ENCODE measurements around the gene PHETA1.

Gene PHETA1, protein sequence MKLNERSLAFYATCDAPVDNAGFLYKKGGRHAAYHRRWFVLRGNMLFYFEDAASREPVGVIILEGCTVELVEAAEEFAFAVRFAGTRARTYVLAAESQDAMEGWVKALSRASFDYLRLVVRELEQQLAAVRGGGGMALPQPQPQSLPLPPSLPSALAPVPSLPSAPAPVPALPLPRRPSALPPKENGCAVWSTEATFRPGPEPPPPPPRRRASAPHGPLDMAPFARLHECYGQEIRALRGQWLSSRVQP

DNA sequence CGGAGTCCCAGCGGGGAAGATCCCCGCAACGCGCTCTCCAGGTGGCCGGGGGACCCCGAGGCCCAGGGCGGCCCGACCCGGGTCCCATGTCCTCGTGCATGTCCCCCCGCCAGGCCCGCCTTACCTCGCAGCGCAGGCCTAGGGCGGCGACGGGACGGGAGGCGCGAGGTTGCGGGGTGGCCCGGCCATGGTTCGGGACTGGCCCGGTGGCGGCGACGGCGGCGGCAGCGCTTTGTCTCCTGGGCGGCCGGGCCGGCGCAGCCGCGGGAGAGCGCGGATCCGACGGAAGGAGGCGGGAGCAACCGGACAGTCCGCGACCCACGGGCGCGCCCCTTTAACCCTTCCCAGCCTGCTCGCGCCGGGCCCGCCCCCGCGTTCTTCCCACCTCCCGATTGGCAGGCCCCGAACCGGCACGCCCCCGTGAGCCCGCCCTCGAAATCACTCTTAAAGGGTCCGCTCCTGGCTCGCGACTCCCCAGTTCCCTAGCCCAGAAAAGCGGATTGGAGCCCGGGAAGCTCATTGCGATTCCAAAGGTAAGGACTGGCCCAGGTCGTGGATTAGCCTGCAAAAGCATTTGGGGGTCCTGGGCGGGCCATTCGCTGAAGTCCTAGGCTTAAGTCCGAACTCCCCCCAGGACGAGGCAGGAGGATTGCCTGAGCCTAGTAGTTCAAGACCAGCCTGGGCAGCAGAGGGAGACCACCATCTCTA, at the start of gene PHETA1:
Gene PHETA1 (minus strand): TSS at position 308 of the 708 bp plus-strand sequence. CDS start 5,668 bp downstream, outside the sequence.
- DNase-seq, result peak; percentile 73 to 80

DNA sequence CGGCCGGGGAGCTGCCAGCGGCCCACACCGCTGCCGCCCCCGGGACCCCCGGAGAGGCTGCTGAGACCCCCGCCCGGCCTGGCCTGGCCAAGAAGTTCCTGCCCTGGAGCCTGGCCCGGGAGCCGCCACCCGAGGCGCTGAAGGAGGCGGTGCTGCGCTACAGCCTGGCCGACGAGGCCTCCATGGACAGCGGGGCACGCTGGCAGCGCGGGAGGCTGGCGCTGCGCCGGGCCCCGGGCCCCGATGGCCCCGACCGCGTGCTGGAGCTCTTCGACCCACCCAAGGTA, 49.6 kb upstream of the PHETA1 start:
- no peak for DNase-seq

DNA sequence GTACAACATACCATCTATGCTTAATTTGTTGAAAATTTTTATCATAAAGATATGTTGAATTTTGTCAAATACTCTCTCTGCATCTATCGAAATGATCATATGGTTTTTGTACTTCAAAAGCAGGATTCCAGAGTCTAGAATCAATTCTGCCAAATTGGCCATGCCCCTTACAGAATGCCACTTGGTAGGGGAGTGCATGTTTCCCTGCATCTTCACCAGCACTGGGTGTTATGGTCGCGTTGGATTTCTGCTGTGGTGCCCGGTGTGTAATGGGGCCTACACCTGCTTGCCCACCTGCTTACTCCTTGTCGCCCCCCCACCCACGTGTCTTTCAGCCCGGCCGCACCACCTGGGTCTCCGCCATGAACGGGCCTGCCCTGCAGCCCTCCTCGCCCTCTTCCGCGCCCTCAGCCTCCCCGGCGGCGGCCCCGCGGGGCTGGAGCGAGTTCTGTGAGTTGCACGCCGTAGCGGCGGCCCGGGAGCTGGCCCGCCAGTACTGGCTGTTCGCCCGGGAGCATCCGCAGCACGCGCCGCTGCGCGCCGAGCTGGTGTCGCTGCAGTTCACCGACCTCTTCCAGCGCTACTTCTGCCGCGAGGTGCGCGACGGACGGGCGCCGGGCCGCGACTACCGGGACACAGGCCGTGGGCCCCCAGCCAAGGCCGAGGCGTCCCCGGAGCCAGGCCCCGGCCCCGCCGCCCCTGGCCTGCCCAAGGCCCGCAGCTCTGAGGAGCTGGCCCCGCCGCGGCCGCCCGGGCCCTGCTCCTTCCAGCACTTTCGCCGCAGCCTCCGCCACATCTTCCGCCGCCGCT, 49.1 kb upstream of the PHETA1 start:
- no peak for DNase-seq

DNA sequence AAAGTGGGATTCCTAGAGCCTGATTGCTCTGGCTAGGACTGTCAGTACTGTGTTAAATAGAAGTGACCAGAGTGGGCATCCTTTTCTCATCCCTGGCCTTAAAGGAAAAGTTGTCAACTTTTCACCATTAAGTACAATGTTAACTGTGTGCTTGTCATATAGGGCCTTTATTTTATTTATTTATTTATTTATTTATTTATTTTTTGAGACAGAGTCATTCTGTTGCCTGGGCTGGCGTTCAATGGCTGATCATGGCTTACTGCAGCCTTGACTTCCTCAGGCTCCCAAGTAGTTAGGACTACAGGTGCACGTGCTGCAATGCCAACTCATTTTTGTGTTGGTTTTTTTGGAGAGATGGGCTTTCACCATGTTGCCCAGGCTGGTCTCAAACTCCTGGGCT, 48.4 kb upstream of the PHETA1 start:
- no peak for DNase-seq

DNA sequence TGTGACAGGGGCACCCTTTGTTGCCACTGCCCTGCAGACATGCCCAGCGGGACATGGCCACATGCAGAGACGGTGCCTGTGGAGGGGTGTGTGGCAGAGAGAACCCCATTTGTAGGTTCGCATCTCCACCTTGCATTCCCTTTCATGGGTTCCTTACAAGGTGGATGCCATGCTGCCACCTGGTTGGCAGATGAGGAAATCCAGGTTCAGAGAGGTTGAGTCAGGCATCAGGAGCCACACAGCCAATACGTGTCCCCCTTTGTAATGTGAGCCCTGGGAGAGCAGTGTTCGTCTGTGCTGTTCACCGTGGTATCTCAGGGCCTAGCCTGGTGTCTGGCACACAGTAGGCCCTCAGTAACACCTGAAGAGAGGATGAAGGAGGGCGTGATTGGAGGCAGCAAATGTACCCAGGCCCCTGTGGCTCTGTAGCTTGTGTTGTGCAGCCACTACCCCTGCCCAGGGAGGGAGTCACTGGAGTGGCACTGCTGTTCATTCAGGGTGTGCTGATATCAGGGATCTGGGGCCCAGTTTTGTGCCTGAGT, 45.9 kb upstream of the PHETA1 start:
- no peak for DNase-seq

DNA sequence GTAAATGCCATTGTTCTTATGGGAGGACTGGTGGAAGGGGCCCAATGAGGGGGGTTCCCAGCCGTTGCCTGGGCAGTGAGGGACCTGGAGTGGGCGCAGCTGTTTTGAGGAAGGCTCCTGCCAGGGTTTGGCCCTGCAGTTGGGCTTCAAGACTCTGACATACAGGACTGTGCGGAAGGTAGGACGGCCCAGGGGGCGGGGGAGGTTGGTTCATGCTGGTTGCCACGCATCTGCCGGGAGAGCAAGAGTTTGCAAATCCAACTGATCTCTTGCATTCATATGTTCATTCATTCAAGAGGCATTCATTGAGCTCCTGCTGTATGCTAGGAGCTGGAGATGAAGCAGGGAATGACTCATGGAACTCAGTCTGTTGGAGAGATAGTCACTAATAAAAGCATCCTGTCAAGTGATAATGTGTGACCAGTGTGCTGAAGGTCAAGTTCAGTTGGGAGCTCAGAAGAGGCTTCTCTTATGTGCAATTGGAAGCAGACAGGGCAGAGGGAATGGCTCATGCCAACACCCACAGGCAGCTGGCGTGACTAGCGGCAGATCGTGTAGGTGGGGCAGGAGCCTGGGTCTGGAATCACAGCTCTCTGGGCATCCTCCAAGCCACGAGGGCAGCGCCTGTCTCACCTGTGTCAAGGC, 44.7 kb upstream of the PHETA1 start:
- DNase-seq, result no peak

DNA sequence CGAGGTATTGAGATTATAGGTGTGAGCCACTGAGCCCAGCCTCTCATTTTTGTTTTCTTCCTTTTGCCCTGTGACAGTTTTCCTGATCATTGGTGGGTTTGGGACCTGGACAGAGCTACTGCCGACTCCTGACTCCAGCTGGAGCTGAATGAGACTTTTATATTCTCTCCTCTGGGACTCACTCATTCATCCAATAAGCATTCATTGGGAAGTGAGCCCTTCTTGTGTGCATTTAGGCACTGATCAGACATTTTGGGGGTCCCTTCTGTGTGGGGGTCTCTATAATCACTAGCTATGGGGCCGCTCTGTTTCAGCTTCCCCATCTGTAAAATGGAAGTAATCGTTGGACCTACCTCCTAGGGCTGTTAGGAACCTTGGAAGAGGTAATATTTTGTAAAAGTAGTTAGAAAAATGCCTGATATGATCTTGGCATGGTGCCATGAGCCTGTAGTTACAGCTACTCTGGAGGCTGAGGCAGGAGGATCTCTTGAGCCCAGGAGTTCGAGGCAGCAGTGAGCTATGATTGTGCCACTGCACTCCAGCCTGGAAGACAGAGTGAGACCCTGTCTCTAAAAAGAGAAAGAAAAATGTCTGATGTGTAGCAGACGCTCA, 44.0 kb upstream of the PHETA1 start:
- DNase-seq, result no peak

DNA sequence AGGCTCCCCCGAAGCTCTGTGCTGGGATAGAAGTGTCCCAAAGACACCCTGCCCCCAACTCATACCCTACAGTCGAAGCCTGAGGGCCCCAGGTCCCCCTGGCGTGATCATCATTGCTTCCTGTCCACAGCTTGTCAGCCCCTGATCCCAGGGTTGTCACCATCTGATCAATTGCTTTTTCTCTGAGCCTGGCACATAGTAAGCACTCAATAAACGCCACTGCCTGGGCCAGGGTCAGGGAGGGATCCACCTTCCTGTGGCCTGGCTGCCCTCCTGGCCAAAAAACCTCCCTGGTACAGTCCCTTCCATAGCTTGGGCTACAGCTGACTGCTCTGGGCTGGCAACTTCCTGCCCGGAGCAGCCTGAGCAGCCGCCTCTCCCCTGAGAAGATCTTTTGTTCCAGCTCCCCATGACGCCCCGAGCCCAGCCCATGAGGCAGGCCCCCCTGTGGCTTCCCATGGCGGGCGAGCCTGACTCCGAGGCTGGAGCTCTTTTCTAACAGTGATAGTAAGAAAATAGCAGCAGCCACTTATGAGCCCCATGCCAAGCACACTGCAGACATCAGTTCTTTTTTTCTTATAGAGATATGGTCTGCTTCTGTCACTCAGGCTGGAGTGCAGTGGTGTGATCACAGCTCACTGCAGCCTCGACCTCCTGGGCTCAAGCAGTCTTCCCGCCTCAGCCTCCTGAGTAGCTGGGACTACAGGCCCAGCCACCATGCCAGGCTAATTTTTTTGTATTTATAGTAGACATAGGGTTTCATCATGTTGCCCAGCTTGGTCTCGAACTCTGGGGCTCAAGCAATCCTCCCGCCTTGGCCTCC, 43.3 kb upstream of the PHETA1 start:
- no peak for DNase-seq

DNA sequence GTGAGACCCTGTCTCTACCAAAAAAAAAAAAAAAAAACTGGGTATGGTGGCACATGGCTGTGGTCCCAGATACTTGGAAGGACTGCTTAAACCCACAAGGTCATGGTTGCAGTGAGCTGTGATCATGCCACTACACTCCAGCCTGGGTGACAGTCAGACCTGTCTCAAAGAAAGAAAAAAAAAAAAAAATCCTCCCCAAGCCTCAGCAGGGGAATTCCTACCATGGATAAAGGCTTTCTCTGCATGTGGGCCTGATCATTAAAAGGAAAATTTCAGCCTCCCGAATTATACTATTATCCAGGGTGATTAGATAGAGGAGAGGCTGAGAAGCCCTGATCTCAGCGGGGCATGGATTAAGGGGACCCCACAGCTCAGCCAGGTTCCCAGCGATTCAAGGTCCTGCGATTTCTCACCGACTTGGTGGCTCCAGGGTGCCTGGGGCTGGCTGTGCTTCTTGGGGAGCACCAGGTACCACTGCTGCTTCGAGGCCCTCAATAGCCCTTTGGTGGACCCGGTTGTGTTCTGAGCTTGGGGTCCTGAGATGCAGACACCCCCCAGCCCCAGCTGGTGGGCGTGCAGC, 42.4 kb upstream of the PHETA1 start:
- peak in 1 of 2 donors; percentile 42 for DNase-seq

DNA sequence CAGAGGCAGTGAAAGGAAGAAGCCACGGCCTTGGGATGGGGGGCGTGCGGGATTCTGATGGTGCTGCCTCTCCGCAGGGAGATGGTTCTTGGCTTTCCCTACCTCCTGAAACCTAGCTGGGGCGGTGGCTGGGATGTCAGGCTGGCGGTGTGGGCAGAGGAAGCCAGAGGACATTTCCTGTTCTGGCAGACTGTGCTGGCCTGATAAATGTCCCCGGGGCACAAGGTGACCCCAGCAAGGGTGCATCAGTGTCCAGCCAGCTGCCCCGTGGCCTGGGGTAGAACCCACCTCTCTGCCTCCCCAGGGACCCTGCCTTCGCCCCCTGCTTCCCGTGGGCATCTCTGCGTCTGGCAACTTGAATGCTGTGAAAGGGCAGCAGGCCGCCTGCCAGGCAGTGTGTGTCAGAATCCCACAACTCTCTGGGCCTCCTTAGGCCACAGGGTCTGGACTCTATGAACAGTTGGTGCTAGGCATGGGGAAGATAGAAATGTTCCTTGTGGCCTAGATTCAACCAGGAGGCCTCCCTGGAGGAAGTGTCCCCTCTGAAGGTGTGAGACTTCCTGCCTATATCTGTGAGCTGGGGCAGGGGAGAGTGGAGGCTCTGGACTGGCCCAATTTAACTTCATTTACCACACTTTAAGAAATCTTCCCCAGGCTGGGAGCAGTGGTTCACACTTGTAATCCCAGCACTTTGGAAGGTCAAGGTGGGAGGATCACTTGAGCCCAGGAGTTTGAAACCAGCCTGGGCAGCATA, 41.7 kb upstream of the PHETA1 start:
- no peak for DNase-seq

DNA sequence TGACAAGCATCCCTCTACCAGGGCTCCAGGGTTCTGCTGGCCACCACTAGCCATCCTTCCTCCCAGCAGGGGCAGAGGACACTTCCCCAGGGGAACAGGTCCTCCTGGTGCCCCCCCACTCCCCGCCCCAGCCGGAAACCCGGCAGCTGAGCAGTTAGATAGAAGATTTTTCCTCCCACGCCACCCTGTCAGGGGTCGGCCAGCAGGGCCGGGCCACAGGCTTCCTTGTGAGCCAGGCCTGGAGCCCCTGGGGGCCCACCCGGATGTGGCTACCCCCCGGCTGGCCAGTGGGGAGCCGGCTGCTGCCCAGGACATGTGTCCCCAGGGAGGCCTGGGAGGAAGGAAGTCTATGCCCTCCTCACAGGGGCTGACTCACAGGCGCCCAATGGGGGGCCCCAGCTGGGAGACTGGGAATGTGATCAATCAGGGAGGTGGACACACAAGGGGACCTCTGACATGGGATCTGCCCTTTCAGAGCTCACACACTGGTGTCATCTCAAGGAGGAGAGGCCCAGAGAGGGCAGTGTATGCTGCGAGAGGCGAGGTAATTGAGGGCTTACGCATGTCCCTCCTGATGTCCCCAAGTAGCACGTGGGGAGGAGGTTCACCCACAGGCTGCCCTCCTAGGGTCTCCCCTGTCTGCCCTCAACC, 41.0 kb upstream of the PHETA1 start:
- peak in 1 of 2 donors; percentile 42 for DNase-seq

DNA sequence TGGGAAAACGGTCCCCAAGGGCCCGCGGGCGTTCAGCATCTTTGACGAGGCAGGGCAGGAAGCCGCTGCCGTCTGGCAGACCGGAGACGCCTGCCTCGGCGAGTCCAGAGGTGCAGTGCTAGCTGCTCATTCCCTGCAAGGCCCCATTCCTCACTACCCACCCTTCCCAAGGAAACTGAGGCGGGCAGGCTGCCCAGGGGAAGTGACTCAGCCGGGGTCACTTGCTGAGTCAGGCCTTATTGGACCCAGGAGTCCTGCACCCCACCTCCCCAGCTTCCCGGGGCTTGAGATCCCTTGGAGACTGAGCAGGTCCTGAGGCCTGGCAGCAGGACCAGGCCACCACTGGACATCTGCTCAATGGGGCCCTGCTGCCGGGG, 40.5 kb upstream of the PHETA1 start:
- no peak for DNase-seq

DNA sequence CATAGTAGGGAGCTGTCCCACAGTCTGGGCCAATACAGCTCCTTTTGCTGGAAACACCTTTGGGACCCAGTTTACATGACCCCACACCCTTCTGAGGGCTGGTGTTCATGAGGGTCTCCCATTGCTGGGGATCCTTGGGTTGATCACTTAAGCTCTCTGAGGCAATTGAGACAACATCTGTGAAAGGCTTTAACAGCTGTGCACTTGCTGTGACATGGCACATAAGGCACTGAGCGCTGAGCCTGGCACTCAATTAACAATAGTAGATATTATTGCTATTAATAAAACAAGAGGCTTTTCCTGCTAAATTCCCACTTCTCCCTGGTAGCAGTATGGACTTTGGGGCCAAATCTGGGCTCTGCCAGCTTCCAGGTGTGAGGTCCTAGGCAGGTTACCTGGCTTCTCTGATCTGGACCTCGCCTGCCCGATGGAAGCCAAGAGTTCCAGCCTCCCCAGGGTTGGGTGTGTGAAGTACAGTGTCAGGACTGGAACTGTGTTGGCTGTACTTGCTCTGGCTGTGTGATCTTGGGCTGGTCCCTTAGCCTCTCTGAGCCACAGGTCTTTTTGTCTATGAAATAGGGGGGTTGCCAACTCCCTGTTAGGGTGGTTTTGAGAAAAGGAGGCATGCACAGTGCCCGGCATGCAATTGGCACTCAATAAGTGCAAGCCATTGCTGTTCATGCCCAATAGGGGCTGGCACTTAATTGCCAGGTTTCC, 39.9 kb upstream of the PHETA1 start:
- no peak for DNase-seq

DNA sequence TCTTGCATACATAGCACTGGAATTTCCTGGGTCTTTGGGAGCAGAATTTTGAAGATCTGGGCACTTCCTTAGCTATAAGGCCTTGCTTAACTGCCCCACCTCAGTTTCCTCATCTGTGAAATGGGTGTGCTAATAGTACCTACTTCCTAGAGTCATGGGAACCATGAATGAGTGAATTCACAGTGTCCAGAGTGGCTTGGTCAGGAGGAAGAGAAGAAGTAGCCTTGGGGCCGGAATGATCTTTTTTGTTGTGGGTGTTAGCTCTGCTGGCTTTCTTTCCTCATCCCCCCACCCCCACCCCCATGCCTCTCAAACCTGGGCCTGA, 39.2 kb upstream of the PHETA1 start:
- DNase-seq, result no peak

DNA sequence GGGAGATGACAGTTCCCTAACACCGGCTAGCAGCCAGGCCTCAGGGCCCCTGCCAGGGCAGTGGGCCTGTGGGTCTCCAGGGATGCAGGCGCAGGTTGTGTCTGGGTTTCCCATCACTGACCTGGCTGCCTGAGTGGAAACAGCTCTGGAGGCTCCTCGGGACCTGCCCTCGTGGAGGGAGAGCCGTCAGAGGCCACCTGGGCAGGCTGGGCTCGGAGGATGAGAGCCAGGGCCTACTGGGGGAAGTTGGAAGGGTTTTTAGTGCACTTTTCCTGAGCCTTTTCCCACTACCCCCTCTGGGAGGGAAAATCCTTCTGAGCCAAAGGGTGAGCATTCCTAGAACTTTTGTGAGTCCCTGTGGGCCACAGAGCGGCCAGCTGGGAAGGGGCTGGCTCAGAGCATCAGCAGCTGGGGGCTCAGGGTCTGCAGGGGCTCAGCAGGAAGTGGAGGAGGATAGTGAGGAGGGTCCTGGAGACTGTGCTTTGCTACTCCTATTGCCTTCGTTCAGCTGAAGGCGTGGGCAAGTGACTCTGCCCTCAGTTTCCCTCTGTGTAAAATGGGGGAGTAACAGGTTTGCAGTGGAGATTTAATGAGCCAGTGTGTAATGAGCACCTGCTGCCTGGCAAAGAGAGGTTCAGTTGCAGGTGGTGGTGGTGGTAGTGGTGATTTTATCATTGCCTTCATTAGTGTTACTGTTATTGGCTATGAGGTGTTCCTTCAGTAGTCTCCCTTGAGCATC, 38.7 kb upstream of the PHETA1 start:
- no peak for DNase-seq

DNA sequence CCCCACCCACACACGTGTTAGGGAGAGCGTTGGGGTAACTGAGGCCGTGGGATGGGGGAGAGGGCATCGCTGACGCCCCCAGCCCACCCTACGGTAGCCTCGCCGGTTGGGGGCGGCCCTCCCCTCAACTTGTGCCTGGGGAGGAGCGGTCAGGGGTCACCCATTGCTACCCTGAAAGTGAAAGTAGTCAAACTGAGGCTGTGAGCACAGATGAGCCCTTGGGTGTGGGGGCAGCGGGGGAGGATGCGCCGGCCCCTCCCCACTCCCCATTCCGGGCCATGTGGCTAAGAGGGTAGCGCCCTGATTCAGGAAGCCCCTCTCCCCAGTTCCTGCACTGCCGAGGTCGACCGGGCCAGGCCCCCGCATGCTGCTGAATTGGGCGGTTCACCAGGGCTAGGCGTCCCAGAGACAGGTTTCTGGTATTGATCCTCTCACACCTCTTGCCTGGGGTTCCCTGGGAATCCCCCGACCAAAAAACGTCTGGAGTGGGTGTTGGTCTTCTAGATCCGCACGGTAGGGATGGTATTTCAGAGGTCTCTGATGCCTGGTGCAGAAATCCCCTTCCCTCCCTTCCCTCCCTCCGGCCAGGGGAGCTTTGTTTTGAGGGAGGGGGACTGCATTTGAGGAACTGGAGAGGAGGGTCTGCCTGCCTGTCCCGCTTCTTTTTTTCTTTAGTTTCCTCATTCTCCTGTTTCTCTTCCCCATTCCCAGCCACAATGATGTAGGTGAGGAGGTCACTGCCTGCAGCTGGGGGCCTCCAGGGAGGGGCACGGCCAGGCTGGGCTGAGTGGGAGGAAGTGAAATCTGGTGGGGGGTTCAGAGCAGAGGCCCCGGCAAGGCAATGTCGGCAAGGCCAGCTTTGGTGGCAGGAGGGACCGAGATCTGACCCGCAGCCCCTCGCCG, 37.8 kb upstream of the PHETA1 start:
- peak; percentile 58 to 70 for DNase-seq

DNA sequence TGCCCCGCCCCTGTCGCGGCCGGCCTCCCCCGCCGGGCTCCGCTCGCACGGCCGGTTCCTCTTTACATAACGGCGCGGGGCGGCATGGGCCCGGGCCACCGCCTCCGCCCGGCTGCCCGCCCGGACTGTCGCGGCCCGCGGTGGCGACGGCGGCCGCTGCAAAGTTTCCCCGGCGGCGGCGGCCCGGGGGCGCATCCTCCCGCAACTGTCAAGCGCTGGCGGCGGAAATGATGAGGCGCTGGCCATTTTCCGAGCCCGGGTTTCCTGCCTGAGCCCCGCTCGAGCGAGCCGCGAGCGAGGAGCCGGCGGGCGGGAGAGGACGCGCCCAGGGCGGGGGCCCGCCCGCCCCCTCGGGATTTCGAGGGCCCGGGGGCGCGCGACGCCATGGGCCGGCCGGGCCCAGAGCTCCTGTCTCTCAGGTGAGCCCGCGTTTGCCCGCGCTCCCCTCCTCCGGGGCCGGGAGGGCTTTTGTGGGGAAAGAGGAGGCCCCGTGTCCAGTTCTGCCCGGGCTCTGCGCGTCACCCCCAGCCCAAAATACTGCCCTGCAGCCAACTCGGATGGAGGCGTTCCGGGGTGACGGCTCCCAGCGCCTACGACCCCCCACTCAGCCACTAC, 37.1 kb upstream of the PHETA1 start, which contains the start of gene SH2B3:
Gene SH2B3 (plus strand): TSS at position 65 of the 615 bp plus-strand sequence. CDS start 12,223 bp downstream, outside the sequence.
- no peak for DNase-seq

All from CD4-positive, alpha-beta T cell treated with Interferon alpha-2 for 1 hour (primary cell).